Activated CD4-positive, alpha-beta T cell treated with anti-CD3 and anti-CD28 coated beads, Interleukin-2, Interleukin-4, amounts not matched to agents 100 ng/mL and 50 ng/mL, durations not matched to agents 16 hours and 8 hours (primary cell): ENCODE results near the gene PHKA2.
A peak's percentile ranks its signal among the peaks of the same experiment; 100 is the strongest.
"Not testable (repeated sequence)": the region's sequence is repeated elsewhere in the genome, so short reads cannot be mapped to it uniquely, and the experiment has no call there.

Experiments used
- DNase-seq: peaks from one replicate; pipeline ENCODE4 v3.0.0-alpha.2; 2020; ENCODE audit warnings: low spot score

The PHKA2 gene

DNA sequence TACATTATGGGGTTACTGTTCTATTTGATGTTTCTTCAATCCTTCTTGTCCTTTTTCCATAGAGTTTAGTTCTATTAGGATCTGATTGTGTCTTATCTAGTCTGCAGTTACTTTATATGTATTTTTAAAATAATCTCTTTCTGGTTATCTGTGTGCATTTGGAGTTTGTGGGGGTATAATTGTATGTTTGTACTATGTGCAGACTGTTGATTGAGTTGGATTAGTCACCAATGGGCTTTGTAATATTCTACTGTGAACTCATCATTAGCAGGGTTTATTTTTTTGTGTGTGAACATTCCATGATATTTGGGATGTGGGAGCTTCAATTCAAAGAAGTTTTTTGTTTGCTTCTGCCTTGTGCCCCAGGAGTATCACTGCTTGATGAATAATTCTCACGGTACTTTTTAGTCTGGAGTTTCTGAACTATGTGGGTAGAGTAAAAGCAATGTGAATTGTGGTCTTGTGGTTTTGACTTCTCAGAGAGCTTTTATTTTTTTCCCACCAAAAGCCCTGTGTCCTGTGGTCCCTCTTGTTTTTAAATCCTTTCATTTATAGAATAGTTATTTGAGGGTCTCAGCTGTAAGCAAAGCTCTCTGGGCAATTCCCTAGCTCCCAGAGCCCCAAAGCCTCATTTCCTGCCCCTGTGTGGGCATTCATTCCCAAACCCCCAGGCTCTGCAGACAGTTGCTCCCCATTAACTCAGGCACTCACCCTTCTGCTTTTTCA lies 127.8 kb downstream of the PHKA2 start:
- DNase-seq = peak; percentile 1

DNA sequence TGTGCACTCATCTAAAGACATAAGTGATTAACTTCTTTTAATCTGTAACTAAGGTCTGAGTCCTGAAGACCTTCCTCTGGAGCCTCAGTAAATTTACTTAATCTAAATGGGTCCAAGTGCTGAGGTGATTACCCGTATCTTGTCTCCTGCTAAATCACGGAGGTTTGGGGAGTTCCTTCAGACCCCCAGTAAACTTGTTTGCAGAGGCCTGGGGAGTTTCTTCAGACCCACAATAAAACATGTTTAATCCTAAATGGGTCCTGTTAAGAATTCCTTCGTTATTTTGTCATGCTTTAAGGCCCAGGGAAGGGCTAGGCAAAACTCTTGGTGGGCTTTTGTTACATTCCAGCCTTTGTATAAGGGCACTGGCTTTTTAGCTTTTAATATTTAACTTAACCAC lies 136.0 kb downstream of the PHKA2 start:
- DNase-seq = not testable (repeated sequence)
